ENCODE measurements around the gene PLCB4. TPM values are rescaled to one million over a fixed set of nuclear protein-coding genes. Genes with fewer than 3 reads are reported as not detected.

Gene PLCB4
- polyA plus RNA-seq, 4 donors, result 13.5 to 15.1 (median 14.4) TPM

- no peak for DNase-seq (ENCODE audit: low read depth in 4 of 4, low spot score in 2 of 4)
Measured at GRCh38 chr20:9211016-9211760, 142.3 kb downstream of the PLCB4 start.

GRCh38 chr20:9212735-9213134 lies 143.8 kb downstream of the PLCB4 start:
- DNase-seq (ENCODE audit: low read depth in 4 of 4, low spot score in 2 of 4), result no peak

GRCh38 chr20:9214685-9215084 lies 145.8 kb downstream of the PLCB4 start:
- no peak for DNase-seq (ENCODE audit: low read depth in 4 of 4, low spot score in 2 of 4)

GRCh38 chr20:9215539-9215938 lies 146.7 kb downstream of the PLCB4 start:
- no peak for DNase-seq (ENCODE audit: low read depth in 4 of 4, low spot score in 2 of 4)

- peak in 2 of 4 donors; percentile 7 to 10 for DNase-seq (ENCODE audit: low read depth in 4 of 4, low spot score in 2 of 4)
Measured at GRCh38 chr20:9218531-9218961, 149.7 kb downstream of the PLCB4 start.

- no peak for DNase-seq (ENCODE audit: low read depth in 4 of 4, low spot score in 2 of 4)
Measured at GRCh38 chr20:9220874-9221547, 152.1 kb downstream of the PLCB4 start.

- DNase-seq (ENCODE audit: low read depth in 4 of 4, low spot score in 2 of 4), result no peak
Measured at GRCh38 chr20:9223296-9223695, 154.4 kb downstream of the PLCB4 start.

- no peak for DNase-seq (ENCODE audit: low read depth in 4 of 4, low spot score in 2 of 4)
Measured at GRCh38 chr20:9225879-9226278, 157.0 kb downstream of the PLCB4 start.

GRCh38 chr20:9227896-9228615 lies 159.2 kb downstream of the PLCB4 start:
- DNase-seq (ENCODE audit: low read depth in 4 of 4, low spot score in 2 of 4), result no peak

- no peak for DNase-seq (ENCODE audit: low read depth in 4 of 4, low spot score in 2 of 4)
Measured at GRCh38 chr20:9228774-9229450, 160.0 kb downstream of the PLCB4 start.

- no peak for DNase-seq (ENCODE audit: low read depth in 4 of 4, low spot score in 2 of 4)
Measured at GRCh38 chr20:9230406-9230805, 161.5 kb downstream of the PLCB4 start.

- DNase-seq (ENCODE audit: low read depth in 4 of 4, low spot score in 2 of 4), result no peak
Measured at GRCh38 chr20:9233804-9234203, 164.9 kb downstream of the PLCB4 start.

- DNase-seq (ENCODE audit: low read depth in 4 of 4, low spot score in 2 of 4), result no peak
Measured at GRCh38 chr20:9235518-9235917, 166.6 kb downstream of the PLCB4 start.

GRCh38 chr20:9236458-9236857 lies 167.6 kb downstream of the PLCB4 start:
- no peak for DNase-seq (ENCODE audit: low read depth in 4 of 4, low spot score in 2 of 4)

GRCh38 chr20:9241232-9241692 lies 172.4 kb downstream of the PLCB4 start:
- no peak for DNase-seq (ENCODE audit: low read depth in 4 of 4, low spot score in 2 of 4)

- no peak for DNase-seq (ENCODE audit: low read depth in 4 of 4, low spot score in 2 of 4)
Measured at GRCh38 chr20:9241721-9242427, 173.0 kb downstream of the PLCB4 start.

- no peak for DNase-seq (ENCODE audit: low read depth in 4 of 4, low spot score in 2 of 4)
Measured at GRCh38 chr20:9243986-9244385, 175.1 kb downstream of the PLCB4 start.

- DNase-seq (ENCODE audit: low read depth in 4 of 4, low spot score in 2 of 4), result no peak
Measured at GRCh38 chr20:9244811-9245210, 175.9 kb downstream of the PLCB4 start.

GRCh38 chr20:9246731-9247130 lies 177.8 kb downstream of the PLCB4 start:
- DNase-seq (ENCODE audit: low read depth in 4 of 4, low spot score in 2 of 4), result no peak

GRCh38 chr20:9250511-9250910 lies 181.6 kb downstream of the PLCB4 start:
- DNase-seq (ENCODE audit: low read depth in 4 of 4, low spot score in 2 of 4), result no peak
